Activated CD4-positive, alpha-beta T cell treated with anti-CD3 and anti-CD28 coated beads for 1 hour (primary cell): ENCODE results near the gene WDR74.
"Not testable (repeated sequence)": the region's sequence is repeated elsewhere in the genome, so short reads cannot be mapped to it uniquely, and the experiment has no call there.

ENCODE experiments used
- DNase-seq: peaks from one replicate; pipeline ENCODE4 v3.0.0-alpha.2; 2020

The WDR74 gene

DNA sequence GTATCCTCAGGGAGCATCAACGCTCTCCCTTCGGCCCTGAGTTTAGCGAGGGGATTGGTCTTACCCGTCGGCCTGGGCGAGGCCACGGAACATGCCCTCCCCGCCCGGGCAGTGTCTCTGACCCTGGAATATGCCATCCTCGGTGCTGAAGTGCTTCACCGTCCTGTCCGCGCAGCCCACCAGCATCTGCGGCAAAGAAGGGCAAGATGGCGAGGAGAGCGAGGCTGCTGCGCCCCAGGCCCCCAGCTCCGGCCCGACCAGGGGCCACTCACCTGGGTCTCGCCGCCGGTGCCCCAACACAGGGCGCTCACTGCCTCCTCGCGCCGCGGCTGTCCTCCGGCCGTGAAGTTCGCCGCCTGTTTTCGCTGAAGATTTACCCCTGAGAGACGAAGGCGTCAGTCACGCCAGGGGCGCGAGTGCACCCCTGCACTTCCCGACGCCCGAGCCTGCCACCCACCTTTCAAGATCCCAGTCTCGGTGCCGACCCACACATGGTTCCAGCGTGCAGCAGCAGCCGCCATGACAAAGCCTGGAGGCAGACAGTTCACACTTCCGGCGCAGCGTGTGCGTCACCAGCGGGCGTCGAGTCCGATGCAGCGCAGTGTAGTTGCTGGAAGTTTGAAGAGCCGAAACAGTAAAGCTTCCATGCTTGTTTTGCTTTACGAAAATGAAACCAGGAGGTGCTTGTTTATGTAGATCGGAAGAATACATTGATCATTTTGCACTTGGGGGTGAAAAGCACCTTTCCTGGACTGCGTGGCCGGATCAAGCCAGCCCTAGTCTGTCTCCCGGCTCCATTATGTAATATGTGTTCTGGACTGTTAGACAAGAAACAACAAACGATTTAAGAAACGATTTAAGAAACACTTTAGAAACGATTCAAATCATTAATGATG is at the start of gene WDR74:
Gene WDR74 (minus strand): TSS at position 541 of the 896 bp plus-strand sequence. CDS start 20 bp downstream, at position 521.
- peak; percentile 89 for DNase-seq

DNA sequence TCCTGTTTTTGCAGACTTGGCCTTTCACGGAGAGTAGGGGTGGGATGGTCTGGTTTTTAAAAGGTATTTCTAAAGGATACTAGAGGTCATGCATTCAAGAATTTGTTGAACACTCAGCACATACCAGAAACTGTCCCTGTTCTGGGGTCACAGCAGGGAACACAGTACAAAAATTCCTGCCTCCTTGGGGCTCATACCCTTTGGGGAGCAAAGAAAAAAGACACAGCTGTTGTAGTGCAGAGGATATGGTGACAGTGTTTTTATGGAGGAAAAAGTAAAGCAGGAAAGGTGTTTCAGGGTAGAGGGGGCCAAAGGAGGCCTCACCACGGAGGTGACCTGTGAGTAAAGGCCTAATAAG is 49.7 kb upstream of the WDR74 start:
- no peak for DNase-seq

GRCh38 chr11:62888406-62888805 is 49.0 kb upstream of the WDR74 start:
- DNase-seq: no peak

DNA sequence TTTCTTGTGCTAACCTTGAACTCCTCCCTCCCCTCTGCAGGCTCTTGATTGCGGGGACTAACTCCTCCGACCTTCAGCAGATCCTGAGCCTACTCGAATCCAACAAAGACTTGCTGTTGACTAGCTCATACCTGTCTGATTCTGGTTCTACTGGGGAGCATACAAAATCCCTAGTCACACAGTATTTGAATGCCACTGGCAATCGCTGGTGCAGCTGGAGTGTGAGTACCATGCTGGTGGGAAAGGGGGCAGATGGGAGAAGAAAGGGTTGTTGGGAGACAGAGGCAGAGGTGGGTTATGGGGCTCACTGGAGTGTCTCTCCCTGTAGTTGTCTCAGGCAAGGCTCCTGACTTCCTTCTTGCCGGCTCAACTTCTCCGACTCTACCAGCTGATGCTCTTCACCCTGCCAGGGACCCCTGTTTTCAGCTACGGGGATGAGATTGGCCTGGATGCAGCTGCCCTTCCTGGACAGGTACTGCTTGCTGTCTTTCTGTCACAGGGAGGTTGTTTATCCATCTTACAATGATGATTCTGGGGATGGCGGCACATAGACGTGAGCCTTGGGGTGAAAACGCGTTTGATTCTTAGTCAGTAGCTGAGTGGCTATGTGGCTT is 45.9 kb upstream of the WDR74 start:
- no peak for DNase-seq

DNA sequence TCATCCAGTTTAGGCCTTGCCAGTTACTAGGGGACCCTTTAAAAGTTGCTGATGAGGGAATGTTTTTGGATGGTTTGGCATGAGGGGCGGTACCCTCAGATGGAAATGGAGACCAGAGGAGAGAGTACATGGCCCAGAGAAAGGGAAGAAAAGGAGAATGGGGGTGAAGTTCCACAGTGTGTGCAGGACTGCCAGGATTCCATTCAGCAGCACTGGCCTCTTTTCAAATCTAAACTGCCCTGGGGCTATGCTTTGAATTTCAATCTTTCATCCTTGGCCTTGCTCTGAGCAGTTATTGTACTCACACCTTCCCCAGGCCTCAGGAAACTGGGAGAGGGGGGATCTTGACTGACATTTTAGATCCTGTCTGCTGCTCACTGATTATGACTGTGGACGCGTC is 44.3 kb upstream of the WDR74 start:
- DNase-seq: no peak

DNA sequence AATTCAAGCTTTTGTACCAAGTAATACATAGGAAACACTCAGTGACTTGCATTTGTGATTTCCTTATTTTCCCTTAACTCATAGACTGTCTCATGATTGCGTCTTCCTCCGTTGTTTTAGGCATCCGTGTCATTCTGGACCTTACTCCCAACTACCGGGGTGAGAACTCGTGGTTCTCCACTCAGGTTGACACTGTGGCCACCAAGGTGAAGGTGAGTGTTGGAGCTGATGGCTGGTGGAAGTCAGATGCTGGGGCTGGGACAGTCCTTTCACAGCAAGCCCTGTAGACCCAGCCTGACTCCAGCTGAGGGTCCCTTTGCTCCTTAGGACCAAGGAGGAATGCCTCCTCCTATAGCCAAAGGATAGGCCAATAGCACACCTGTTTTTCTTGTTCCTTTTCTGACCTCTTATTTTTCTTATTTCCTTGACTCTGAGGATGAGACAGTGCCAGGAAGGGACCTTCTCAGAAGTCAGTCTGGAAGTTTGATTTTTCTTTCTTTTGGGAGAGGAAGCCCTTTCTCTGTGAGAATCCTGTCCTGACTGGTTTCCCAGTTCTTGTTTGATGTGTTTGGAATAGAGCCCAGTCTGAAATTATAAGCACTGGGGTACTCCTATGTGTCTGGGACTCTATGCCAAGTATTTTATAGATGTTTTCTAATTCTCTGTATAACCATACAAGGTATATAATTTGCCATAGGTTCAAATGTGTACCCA is 43.6 kb upstream of the WDR74 start:
- no peak for DNase-seq

- no peak for DNase-seq
Observed at GRCh38 chr11:62882431-62882749, 43.0 kb upstream of the WDR74 start.

GRCh38 chr11:62881579-62882430 is 42.4 kb upstream of the WDR74 start:
- peak; percentile 93 for DNase-seq

DNA sequence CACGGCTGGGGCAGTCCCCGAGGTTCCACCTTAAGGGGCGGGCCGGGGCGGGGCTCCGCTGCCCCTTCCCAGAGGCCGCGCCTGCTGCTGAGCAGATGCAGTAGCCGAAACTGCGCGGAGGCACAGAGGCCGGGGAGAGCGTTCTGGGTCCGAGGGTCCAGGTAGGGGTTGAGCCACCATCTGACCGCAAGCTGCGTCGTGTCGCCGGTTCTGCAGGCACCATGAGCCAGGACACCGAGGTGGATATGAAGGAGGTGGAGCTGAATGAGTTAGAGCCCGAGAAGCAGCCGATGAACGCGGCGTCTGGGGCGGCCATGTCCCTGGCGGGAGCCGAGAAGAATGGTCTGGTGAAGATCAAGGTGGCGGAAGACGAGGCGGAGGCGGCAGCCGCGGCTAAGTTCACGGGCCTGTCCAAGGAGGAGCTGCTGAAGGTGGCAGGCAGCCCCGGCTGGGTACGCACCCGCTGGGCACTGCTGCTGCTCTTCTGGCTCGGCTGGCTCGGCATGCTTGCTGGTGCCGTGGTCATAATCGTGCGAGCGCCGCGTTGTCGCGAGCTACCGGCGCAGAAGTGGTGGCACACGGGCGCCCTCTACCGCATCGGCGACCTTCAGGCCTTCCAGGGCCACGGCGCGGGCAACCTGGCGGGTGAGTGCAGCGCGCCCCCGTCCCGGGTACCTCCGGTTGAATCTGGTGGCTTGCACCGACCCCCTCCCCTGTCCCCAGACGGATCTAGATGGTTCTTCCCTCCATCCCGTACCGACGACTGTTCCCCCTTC is 41.6 kb upstream of the WDR74 start, which contains the start of gene SLC3A2:
Gene SLC3A2 (plus strand): TSS at position 94 of the 776 bp plus-strand sequence. CDS start 128 bp downstream, at position 222.
- DNase-seq: peak; percentile 79

GRCh38 chr11:62880231-62880802 is 40.9 kb upstream of the WDR74 start:
- no peak for DNase-seq

DNA sequence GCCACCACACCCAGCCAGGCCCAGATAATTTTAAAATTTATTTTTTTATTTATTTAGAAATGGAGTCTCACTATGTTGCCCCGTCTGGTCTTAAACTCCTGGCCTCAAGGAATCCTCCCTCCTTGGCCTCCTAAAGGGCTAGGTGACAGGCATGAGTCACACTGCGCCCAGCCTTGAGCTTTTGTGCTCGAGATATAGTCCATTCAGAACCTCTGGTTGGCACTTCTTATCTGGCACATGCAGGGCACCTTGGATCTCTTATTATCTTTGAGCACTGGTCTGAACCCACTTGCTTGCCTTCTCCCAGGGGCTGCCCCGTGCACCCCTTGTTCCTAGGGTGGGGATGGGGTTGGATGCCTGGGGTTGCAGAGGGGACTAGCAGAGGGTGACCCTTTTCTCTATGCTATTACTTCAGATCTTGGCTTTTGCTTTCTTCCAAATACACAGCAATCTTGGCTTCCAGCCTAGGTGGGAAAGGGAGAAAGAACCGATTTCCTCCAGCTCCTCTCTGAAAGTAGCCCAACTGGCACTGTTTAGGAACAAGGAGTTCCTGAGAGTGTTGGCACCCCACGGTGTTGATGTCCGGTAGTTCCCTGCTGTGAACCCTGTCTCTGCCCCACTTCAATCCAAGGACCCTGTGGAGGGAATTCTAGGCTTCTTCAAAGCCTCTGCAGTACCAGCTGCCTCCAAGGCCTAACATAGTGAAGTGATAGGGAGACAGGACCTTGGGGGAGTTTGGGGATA is 40.0 kb upstream of the WDR74 start:
- no peak for DNase-seq

DNA sequence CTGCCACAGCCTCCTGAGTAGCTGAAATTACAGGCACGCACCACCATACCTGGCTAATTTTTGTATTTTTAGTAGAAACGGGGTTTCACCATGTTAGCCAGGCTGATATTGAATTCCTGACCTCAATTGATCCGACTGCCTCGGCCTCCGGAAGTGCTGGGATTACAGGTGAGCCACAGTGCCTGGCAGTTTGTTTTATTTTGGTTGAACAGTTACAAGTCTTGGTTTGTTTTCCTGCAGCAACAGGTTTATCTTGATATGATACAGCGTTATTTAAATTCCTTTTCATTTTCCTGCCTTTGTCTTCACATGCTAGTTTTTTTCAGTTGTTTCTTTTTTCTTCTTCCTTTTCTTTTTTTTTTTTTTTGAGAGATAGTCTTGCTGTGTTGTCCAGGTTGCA is 37.3 kb upstream of the WDR74 start:
- no peak for DNase-seq

GRCh38 chr11:62875698-62876478 is 36.5 kb upstream of the WDR74 start:
- DNase-seq: no peak

GRCh38 chr11:62874851-62875250 is 35.5 kb upstream of the WDR74 start:
- DNase-seq: no peak

- no peak for DNase-seq
Observed at GRCh38 chr11:62865635-62866034, 26.2 kb upstream of the WDR74 start.

- DNase-seq: no peak
Observed at GRCh38 chr11:62863687-62864335, 24.4 kb upstream of the WDR74 start.

- DNase-seq: not testable (repeated sequence)
Observed at GRCh38 chr11:62861564-62862192, 22.3 kb upstream of the WDR74 start.

- no peak for DNase-seq
Observed at GRCh38 chr11:62860835-62861563, 21.6 kb upstream of the WDR74 start.
